ENCODE results near the gene PRELID3B.
"Not testable (repeated sequence)": the region's sequence is repeated elsewhere in the genome, so short reads cannot be mapped to it uniquely, and the experiment has no call there.

PRELID3B gene

DNA sequence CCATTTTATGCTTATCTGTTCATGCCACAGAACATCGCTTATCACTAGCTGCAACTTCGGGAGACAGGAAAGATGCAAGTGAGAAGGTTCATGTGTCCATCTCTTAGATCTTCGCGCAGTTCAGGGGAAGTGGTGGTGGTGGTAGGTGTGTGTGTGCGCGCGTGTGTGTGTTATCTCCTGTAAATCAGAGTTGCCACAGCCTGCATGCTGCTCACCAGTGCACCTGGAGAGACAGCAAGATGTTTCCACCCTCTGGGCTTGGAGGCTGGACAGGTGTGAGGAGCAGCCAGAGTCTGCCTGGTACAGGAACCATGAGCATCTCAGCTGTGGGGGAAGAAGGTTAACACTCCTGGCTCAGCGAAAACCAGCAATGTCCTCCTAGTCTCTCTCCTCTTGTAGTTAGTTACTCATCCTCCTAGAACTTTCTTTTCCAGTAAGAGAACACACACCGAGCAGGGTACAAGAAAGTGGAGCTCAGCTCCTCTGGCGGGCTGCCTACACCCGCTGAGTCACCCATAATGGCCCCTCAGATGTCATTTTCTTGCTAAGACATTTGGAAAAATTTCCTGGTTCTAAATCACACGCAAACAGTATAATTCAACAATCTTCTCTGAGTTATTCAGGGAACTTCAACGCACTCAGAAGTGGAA, 28.5 kb downstream of the PRELID3B start:
- DNase-seq (ENCODE audit: low read depth): peak; percentile 27
- no peak overlapping the region for H3K4me3 ChIP-seq (ENCODE audit: low read depth, low read length)

DNA sequence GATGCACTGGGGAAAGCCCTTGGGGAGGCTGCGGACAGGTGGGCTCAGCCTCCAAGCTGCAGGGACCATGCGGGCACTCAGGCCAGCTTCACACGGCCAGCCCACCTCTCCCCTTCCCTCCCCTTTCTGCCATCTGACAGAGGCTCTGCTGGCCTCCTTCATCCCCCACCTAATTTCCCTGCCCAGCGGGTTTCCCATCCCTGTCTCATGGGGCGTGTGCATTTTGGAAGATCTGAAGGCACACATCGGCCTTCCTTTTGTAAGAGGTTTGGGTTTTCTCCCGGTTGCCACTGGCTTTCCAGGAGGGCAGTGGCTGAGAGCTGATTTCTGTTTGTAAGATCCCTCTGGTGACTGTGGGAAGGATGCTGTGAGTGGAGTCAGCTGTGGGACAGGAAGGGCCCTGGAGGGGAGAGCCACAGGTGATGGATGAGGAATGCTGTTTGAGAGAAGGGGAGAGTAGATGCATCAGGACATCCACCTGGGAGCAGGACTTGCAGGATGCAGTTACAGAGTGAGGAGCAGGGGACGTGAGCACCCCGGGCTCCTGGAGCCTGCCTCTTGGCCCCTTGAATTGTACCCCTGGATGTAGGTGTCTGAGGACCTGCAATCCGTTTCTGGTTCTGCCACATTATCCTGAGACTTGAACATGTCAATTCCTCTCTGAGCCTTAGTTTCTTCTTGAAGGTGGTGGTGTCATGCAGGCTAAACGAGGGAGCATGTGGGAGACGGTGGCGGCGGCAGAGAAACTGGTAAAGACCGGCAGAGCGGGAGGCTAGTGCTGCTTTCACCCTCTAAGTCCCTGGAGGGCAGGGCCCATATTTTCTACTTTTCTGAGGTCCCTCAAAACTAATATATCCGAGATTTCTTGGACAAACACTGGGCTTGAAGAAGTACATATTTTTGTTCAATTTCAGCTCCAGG, 29.3 kb downstream of the PRELID3B start:
- DNase-seq (ENCODE audit: low read depth): no peak
- H3K4me3 ChIP-seq (ENCODE audit: low read depth, low read length): no peak overlapping the region

DNA sequence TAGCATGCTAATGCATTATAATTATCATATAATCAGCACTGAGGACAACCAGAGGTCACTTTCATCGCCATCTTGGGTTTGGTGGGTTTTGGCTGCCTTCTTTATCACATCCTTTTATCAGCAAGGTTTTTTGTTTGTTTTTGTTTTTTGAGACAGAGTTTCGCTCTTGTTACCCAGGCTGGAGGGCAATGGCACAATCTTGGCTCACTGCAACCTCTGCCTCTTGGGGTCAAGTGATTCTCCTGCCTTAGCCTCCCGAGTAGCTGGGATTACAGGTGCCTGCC, 30.8 kb downstream of the PRELID3B start:
- not testable (repeated sequence) for DNase-seq (ENCODE audit: low read depth); H3K4me3 ChIP-seq (ENCODE audit: low read depth, low read length)

DNA sequence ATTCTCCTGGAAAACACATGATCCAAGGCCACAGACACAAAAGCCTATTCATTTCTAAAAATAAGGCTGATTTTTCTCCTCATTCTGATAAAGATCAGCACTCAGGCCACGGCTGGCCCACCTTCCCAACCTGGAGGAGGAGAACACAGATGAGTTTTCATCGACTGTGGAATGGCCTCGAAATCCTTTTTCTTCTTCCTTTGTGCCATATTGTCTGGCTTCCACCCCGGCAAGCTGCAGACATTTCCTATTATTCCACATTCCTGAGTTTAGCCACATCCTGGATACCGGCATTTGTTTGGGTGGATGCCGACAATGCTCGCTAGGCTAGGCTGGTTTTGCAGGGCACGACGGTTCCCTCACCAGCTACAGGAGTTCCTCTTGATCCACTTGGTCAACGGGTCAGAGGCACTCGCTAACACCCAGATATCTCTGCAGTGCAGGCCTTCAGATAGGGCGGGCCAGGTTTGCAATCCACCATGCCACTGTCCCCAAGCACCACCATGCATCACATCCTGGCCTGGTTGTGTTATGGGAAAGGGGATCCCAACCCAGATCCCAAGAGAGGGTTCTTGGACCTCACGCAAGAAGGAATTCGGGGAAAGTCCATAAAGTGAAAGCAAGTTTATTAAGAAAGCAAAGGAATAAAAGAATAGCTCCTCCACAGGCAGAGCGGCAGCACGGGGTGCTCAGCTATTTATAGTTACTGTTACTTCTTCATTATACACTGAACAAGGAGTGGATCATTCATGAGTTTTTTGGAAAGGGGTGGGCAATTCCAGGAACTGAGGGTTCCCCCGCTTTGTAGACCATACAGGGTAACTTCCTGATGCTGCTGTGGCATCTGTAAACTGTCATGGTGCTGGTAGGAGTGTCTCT, 31.4 kb downstream of the PRELID3B start:
- H3K4me3 ChIP-seq (ENCODE audit: low read depth, low read length): no peak overlapping the region

DNA sequence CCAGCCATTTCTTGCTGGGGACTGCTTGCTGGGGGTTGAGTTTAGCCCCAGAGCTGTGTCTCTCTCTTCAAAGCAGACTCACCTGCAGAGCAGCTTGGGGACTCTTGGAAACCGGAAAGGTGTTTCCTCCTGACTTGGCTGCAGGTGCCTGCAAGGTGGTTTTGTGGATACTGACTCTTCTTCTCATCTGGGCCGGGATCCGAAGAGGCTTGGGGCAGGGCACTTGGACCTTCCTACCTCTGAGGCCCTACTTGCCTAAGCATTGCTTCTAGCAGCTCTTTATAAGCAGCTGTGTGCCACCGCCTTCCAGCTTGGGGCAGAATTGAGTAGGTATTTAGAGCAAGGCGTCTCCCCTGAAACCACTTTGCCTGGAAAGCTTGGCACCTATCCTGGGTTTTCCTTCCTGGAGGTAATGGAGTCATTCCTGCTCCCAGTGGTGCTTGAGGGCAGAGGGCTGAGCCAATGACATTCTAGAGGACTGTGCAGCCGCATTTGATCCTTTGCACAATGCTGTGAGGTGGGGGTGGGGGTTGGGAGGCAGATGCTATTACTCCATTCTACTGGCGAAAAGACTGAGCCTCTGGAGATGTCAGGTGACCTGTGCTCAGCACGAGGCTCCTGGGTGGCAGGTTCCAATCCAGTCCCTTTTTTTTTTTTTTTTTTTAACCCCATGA, 32.1 kb downstream of the PRELID3B start:
- no peak overlapping the region for H3K4me3 ChIP-seq (ENCODE audit: low read depth, low read length)
- no peak for DNase-seq (ENCODE audit: low read depth)

More for the DNA sequence above, 31.4 kb downstream of the PRELID3B start:
- DNase-seq (ENCODE audit: low read depth): peak; percentile 45

DNA sequence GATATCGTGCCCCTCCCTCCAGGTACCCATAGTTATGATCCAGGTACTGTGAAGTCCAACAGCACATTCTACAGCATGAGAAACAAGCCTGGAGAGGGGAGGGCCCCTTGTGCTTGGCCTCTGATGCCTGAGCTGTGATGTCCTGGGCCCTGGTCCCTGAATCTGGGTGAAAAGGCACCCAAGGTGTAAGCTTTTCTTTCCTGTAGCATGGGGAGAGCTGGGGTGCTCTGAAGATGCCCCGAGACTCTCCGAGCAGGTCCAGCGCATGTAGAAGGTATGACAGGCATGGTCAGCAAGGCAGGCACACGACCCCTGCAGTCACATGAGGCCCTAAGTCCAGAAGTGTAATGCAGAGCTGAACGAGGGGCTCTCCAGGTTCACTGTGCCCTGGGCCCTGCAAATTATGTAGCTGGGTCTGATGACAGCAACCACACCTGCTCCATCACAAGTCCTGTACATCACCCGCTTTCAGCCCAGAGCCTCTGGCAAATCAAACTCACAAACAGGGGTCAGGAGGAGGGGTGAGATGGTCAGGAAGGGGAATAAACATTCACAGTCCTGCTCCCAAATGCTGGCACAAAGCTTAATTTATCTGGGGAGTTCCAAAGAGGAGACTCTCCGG, 33.8 kb downstream of the PRELID3B start:
- H3K4me3 ChIP-seq (ENCODE audit: low read depth, low read length): no peak overlapping the region

DNA sequence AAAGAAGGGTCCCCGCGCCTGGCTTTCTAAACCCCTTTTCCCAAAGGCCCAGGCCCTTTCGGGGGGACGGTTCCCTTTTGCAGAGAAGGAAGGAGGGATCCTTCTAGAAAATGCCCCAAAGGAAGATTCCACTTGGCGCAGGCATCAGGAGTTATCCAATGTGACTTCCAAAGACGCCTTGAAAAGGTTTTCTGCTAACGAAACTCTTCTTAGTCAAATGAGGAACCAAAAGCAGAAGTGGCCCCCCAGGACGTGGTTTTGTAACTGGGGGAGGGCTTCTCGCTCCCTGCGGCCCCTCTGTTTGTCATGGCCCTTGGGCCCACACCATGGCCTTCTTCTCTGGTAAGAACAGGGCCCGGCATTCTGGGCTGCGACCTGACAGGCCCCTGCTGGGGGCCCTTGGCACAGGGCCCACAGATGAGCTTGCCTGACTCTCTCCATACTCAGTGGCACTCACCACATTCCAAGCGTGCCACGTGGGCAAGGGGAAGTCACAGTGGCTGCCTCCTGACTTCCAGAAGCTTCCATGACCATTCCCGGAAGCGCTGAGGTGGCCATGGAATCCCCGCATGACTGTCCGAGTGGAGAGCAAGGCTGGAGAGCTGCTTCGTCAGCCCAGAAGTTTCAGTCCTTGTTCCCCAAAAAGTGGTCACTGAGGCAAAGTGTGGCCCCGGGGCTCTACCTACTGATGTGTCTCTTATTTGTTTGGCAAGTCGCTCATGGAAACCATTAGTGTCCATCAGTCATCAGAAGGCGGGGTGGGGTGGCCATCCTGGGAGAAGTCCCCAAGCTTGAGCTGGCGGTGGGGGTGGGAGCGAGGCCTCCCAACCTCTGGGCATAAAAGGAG, 34.7 kb downstream of the PRELID3B start:
- H3K4me3 ChIP-seq (ENCODE audit: low read depth, low read length): peak overlapping the region; percentile 66
- no peak for DNase-seq (ENCODE audit: low read depth)

More for the DNA sequence above, 33.8 kb downstream of the PRELID3B start:
- DNase-seq (ENCODE audit: low read depth): no peak

DNA sequence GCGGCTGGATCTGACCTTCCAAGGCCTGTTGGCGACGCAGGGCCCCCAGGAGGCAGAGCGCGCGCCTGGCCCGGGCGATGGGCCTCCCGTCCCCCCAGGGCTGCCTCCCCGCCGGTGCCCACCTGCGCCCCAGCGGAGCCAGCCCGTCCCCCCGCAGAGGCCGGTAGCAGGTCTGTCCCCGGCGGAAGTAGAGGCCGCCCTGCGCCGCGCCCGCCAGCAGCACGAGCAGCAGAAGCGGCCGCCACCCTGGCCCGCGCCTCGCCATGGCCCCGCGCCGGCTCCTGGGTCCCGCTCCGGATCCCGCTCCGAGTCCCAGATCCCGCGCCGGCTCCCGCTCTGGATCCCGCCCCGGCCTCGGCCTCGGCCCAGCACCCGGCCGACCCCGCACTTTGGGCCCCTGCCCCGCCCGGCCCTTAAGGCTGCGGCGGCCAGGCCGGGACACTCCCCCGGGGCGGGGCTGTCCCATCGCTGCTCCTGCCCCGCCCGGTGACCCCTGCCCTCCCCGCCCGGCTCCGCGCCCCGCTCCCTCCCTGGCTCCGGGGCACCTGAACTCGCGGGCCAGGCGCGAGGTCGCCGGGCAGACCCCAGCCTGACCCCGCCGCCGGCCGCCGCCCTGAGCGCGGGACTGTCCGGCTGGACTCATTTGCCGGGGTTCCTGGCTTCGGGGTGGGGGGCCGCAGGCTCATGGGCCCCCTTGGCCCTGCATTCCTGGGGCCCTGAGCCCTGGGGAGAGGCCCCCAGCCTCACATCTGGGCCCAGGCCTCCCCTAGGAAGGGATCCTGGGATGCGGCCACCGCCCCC, 35.5 kb downstream of the PRELID3B start, which contains the start of gene CTSZ:
CTSZ (minus strand) TSS at position 391 of the 801 bp plus-strand sequence; CDS start at position 265, 126 bp downstream.
- DNase-seq (ENCODE audit: low read depth): no peak
- peak within 1 kb of the TSS; percentile 66 for H3K4me3 ChIP-seq (ENCODE audit: low read depth, low read length)

DNA sequence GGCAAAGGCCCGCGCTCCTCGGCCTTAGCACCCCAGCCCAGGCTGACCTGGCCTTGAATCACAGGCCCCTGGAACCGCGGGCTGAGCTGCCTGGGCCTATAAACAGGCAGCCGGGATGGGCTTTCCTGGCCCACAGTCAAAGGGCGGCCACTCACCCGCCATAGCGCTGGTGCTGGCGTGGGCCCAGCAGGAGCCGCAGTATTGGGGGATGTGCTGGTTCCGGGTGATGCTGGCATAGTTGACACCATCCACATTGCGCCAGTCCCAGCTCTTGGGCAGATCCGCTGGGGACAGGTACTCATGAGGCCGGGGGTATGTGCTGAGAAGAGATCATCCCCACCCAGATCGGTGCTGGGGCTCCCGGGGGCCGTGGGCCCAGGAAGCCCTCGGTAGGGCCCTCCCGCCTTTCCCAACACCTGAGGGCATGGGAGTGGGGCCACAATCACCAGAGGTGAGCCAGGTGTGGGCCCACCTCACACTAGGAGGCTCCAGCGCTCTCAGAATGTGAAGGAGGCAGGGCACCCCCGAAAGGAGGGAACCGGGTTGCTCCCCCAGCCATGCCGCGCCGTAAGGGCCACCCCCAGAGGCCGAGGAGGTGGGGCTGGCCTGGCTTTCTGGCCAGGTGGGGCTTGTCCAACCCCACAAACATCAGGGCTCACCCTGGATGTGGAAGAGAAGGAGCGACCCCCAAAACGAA, 36.3 kb downstream of the PRELID3B start:
- peak overlapping the region; percentile 66 for H3K4me3 ChIP-seq (ENCODE audit: low read depth, low read length)
- DNase-seq (ENCODE audit: low read depth): no peak

DNA sequence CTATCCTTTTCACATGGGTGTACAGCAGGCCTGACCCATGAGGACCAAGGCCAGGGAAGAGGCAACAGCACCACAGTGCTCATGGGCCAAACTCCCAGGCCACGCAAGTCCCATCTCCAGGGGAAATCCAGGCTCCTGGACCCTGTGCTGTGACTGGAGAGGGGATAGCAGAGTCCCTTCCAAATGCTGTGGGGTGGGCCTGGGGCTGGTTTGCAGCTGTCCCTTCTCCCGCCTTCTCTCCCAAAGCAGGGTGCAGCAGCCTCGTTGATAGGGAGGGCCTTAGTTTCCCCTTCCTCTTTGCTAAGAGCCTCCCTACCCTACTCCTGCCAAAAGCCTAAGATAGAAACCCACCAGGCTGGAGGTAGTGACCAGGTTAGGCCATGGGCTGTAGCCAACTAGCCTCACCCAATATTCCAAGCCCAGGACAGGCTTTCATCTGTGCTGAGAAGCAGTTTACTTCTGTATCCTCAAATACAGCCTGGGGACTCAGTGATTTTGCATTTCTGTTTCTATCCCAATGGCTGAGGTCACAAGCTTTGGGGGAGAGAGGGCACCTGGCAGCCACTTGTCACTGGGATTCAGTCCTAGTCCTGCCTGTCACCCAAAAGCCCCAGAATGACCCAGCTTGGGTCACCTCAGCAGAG, 36.9 kb downstream of the PRELID3B start:
- H3K4me3 ChIP-seq (ENCODE audit: low read depth, low read length): peak overlapping the region; percentile 66
- no peak for DNase-seq (ENCODE audit: low read depth)

DNA sequence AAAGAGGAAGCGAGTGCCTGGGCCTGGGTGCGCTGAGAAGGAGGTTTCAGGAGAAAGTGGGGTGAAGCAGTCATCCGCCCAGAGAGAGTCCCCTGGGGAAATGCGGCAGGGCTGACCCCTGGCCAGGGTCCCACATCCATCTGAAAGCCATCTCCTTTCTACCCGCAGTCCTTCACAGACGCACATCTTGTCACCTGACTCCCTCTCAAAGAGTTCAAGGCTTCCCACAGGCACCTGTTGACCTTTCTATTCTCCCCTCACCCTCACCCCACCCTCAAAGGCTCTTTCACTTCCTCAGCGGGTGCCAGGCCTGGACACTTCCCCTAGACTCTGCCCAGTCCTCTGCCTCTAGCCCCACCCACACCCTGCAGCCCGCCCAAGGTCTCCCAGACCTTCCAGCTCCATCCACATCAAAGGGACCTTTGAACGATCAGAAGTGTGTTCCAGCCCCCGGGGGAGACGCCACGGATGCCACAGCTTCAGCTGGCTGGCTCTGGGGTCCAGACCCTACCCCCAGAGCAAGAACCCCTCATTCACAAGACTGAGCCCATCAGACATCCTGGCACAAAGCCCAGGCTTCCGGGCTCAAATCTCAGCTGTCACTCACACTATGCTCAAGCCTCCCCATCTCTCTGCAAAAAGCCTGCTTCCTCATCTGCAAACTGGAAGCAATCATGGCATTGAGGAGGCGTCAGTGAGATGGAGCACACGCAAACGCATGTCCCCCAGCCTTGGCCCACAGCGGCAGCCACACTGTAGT, 37.6 kb downstream of the PRELID3B start:
- DNase-seq (ENCODE audit: low read depth): no peak
- H3K4me3 ChIP-seq (ENCODE audit: low read depth, low read length): no peak overlapping the region

DNA sequence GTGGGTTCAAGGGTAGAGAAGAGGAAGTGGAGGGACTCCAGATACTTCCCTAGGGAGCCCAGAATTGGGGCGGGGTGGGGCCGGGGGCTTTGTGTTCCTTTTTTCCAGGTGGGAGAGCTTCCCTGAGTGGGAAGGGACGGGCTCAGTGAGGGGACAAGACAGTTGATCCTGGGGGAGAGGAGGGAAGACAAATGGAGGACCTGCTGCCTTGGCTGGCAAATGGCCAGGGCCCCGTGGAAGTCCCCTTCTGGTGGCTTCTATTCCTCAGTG, 38.2 kb downstream of the PRELID3B start:
- no peak overlapping the region for H3K4me3 ChIP-seq (ENCODE audit: low read depth, low read length)
- DNase-seq (ENCODE audit: low read depth): no peak

DNA sequence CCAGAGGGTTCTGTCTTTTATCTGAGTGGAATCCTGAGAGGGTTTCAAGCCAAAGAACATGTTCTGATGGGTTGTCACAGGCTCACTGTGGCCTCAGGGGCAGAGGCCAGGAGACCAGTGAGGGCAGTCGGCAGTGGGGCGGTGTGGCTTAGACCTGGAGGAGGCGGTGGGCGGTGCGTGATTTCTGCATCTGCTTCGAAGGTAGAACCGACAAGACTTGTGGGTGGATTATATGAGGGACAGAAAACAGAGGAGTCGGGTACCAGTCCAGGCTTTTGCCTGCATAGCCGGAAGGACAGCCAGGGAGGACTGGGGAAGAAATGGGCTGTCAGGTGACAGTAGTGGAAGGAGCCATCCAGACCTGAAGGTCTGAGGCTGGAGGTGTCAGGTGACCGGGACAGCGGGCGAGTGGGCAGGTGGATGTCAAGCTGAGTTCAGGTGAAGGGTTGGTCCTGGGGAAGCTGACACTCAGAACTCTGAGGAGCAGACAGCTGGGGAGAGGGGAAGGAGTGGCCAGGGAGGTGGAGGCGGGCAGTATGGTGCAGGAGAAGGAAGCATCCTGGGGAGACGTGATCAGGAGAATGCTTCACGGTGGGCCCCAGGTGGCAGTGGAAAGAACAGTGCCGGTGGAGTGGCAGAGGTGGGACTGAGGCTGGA, 38.6 kb downstream of the PRELID3B start:
- no peak overlapping the region for H3K4me3 ChIP-seq (ENCODE audit: low read depth, low read length)
- DNase-seq (ENCODE audit: low read depth): no peak

DNA sequence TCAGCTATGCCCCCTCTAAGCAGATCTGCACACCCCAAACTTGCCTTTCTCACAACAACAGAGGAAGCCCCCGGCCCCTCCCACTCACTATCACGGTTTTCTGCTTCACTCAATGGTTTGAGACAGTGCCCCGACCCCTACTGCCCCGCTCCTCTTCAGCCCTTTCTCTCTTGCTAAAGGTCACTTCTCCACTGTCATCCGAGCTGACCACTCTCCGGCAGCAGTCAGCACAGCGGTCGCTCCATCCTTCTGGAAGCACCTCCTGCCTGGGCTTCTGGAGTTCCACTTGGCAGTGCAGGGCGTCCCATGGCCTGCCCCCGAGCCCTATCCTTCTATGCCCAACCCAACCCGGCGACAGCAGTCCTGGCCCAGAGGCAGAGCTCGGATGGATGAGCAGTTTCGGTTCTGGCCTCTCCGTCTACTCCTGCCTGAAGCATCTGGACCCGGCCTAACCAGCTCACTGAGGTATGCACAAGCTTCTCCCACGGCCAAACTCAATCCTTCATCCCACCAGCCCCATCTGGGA, 39.6 kb downstream of the PRELID3B start:
- no peak overlapping the region for H3K4me3 ChIP-seq (ENCODE audit: low read depth, low read length)
- no peak for DNase-seq (ENCODE audit: low read depth)

DNA sequence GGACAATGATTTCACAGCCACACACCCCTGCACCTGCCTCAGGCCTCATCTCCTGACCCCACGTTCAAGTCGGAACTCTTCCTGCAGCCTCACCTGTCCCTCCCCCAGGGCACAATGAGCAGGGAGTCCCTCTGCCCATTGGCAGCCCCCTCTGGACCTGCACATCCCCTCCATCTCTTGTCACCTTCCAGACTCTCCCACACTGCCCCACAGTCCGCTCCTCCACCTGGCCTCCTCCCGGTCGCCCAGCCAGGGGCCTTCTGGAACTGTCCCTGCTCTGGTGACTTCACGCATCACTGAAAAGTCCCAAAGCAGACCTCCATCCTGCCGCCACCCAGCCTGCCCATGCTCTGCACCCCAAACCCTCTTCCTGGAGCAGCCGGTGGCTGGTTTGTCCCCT, 40.2 kb downstream of the PRELID3B start:
- DNase-seq (ENCODE audit: low read depth): no peak
- no peak overlapping the region for H3K4me3 ChIP-seq (ENCODE audit: low read depth, low read length)
